ENCODE measurements around the gene UNC5C. TPM values are rescaled to one million over a fixed set of nuclear protein-coding genes. Genes with fewer than 3 reads are reported as not detected.

Gene UNC5C
- total and polyA plus RNA-seq, 2 experiments from 2014 or later = 3.5 to 16.0 TPM

DNA sequence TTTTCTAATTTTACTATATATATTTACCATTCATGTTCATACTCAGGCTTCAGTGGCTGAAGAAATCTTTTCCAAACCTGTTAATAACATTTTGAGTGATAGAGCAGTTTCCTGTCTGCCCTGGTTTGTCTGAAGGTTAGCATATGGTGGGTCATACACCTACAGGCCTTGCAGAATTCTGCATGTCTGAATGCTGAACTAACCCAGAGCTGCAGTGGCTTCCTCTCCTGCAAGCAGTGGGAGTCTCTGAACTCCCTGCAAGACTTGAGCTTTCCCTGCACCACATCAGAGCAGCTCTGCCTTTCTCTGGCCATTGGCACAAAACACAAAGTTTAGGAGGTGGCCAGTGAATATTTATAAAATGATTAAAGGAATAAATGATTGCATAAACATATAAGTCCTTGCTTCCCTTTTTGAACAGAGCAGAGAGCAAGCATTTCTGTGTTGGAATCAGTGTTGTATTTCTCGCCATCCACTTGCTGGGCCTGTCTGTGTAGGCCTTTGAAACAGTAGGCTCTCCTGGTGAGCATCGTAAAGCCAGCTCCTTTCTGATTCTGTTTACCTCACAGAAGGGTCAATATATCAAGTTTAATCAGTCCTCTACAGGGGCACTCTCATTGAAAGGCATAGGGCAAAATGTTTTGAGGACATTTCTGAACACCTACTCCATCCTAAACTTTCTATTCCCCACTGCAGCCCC, 15.0 kb upstream of the UNC5C start:
- Histone ChIP-seq H3K79me2 (no peaks in the 10 kb centered on the region), H2AFZ (no peak overlapping the region), H3K36me3 (replicated peaks; ENCODE audit: insufficient read depth, low read depth) (no peaks in the 10 kb centered on the region), H3K4me3 (no peak overlapping the region), H3K4me2 (no peak overlapping the region), H3K9me3 (ENCODE audit: low read depth) (no peaks in the 10 kb centered on the region), H3K4me1 (ENCODE audit: insufficient read depth) (no peaks in the 10 kb centered on the region), H3K27me3 (no peaks in the 10 kb centered on the region), H3K9me2 (replicated peaks; ENCODE audit: insufficient read depth) (no peaks in the 10 kb centered on the region), H3K27ac (no peak overlapping the region), H4K20me1 (ENCODE audit: insufficient read depth, poor library complexity, severe bottlenecking) (no peaks in the 10 kb centered on the region)
- no peak for TF ChIP-seq EZH2phosphoT487 (IDR thresholded peaks at IDR 0.05; ENCODE audit: low read depth, severe bottlenecking, unreplicated experiment)
- TF ChIP-seq EZH2 (IDR thresholded peaks at IDR 0.05; ENCODE audit: borderline replicate concordance) = no peak
- TF ChIP-seq, protein P1, sequence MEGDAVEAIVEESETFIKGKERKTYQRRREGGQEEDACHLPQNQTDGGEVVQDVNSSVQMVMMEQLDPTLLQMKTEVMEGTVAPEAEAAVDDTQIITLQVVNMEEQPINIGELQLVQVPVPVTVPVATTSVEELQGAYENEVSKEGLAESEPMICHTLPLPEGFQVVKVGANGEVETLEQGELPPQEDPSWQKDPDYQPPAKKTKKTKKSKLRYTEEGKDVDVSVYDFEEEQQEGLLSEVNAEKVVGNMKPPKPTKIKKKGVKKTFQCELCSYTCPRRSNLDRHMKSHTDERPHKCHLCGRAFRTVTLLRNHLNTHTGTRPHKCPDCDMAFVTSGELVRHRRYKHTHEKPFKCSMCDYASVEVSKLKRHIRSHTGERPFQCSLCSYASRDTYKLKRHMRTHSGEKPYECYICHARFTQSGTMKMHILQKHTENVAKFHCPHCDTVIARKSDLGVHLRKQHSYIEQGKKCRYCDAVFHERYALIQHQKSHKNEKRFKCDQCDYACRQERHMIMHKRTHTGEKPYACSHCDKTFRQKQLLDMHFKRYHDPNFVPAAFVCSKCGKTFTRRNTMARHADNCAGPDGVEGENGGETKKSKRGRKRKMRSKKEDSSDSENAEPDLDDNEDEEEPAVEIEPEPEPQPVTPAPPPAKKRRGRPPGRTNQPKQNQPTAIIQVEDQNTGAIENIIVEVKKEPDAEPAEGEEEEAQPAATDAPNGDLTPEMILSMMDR (IDR thresholded peaks at IDR 0.05; ENCODE audit: poor library complexity) = no peak
- no peak for DNase-seq (ENCODE audit: low spot score)
- 86% methylated on average over 2 of the region's 2 CpGs for WGBS (ENCODE audit: low lambda C conversion rate, missing lambda C conversion rate)

DNA sequence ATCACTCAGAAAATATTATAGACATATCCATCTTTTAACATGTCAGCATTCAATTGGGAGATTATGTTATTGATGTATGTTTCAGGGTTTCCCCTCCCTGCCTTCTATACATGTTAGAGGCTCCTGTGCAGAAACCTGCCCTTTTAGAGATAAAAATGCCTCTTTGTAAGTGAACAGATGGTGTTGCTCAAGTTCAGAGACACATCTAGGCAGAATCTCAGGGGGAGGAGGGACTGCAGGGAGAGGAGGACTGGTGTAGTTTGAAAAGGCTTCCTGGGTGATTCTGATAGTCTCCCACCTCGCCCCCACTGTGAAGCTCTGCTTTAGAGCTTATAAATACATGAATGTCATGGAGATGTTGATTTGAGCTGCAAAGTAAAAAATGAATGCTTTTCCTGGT, 12.0 kb upstream of the UNC5C start:
- H4K20me1 ChIP-seq (ENCODE audit: insufficient read depth, poor library complexity, severe bottlenecking) = no peaks in the 10 kb centered on the region
- H3K4me2 ChIP-seq = no peak overlapping the region
- 81% methylated on average over 1 of the region's 1 CpG for WGBS (ENCODE audit: low lambda C conversion rate, missing lambda C conversion rate)
- no peaks in the 10 kb centered on the region for H3K36me3 ChIP-seq (replicated peaks; ENCODE audit: insufficient read depth, low read depth)
- no peaks in the 10 kb centered on the region for H3K9me2 ChIP-seq (replicated peaks; ENCODE audit: insufficient read depth)
- no peak overlapping the region for H3K27ac ChIP-seq
- H3K27me3 ChIP-seq = no peaks in the 10 kb centered on the region
- no peak overlapping the region for H2AFZ ChIP-seq
- no peaks in the 10 kb centered on the region for H3K4me1 ChIP-seq (ENCODE audit: insufficient read depth)
- TF ChIP-seq, protein P1 (IDR thresholded peaks at IDR 0.05; ENCODE audit: poor library complexity) = no peak
- TF ChIP-seq EZH2phosphoT487 (IDR thresholded peaks at IDR 0.05; ENCODE audit: low read depth, severe bottlenecking, unreplicated experiment) (no peak), EZH2 (IDR thresholded peaks at IDR 0.05; ENCODE audit: borderline replicate concordance) (no peak)
- no peak for DNase-seq (ENCODE audit: low spot score)
- no peak overlapping the region for H3K4me3 ChIP-seq
- H3K79me2 ChIP-seq = no peaks in the 10 kb centered on the region
- H3K9me3 ChIP-seq (ENCODE audit: low read depth) = no peaks in the 10 kb centered on the region

DNA sequence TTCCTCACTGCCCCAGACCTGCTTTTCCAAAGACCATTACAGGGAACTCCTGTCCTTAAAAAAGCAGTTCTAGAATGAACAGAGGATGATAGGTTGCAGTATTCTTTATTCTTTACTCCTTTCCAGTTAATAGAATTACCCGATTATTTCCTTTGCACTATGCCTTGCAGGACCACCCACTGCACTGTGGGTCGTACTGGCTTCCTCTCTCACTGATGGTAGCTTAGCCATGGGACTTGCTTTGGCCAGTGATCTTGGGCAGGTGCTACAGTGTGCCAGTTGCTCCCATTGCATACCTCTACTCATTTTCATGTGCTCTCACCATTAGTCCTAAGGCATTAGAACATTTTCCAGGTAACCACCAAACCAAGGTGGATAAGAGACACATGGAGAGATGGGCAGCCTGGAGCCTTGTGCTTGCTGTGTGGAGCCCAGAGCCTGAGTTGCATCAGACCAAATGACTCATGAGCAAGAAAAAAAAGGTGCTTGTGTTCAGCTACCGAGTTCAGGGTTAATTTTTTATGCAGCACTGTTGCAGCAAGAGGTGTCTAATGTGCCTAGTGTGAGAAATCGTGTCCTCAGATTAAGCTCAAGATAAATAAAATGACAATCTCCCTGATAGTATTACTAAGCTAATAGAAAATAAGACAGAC, 7.6 kb upstream of the UNC5C start:
- Histone ChIP-seq H4K20me1 (ENCODE audit: insufficient read depth, poor library complexity, severe bottlenecking) (no peaks in the 10 kb centered on the region), H3K9me3 (ENCODE audit: low read depth) (no peaks in the 10 kb centered on the region), H3K36me3 (replicated peaks; ENCODE audit: insufficient read depth, low read depth) (no peaks in the 10 kb centered on the region), H3K4me2 (no peak overlapping the region), H3K9me2 (replicated peaks; ENCODE audit: insufficient read depth) (no peaks in the 10 kb centered on the region), H3K27ac (no peak overlapping the region), H3K79me2 (peaks cover 2% of the 10 kb centered on the region), H3K4me1 (ENCODE audit: insufficient read depth) (no peaks in the 10 kb centered on the region), H3K4me3 (no peak overlapping the region), H2AFZ (no peak overlapping the region), H3K27me3 (peaks cover 14% of the 10 kb centered on the region)
- no peak for DNase-seq (ENCODE audit: low spot score)
- TF ChIP-seq EZH2phosphoT487 (IDR thresholded peaks at IDR 0.05; ENCODE audit: low read depth, severe bottlenecking, unreplicated experiment) = no peak
- 62% methylated on average over 4 of the region's 4 CpGs for WGBS (ENCODE audit: low lambda C conversion rate, missing lambda C conversion rate)

DNA sequence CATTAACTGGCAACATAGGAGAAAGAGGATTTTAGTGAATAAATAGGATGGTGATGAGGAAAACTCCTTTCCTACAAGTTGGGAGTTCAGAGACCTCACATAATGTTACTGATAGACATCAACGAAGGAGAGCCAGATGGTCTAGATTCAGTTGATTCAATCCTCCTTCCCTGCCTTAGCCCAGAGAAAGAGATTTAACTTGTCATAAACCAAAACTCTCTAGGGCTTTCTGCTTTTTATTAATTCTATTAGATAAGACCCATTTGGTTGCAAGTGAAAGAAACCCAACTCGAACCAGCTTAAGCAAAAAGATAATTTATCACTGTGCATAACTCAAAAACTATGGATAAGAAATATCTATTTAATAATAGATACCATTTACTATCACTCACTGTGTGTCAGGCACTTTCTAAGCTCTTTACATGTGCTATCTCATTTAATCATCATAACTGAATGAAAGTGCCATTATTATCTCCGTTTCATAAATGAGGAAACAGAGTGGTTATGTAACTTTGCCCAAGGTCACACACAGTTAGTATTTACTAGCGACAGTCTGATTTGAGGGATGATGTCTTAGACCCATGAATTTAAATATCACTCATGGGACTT, 4.3 kb upstream of the UNC5C start:
- Histone ChIP-seq H3K27ac (no peak overlapping the region), H3K9me2 (replicated peaks; ENCODE audit: insufficient read depth) (no peaks in the 10 kb centered on the region), H3K9me3 (ENCODE audit: low read depth) (no peaks in the 10 kb centered on the region), H3K4me3 (no peak overlapping the region), H3K36me3 (replicated peaks; ENCODE audit: insufficient read depth, low read depth) (no peaks in the 10 kb centered on the region), H3K79me2 (peaks cover 15% of the 10 kb centered on the region), H3K27me3 (peaks cover 28% of the 10 kb centered on the region), H3K4me1 (ENCODE audit: insufficient read depth) (no peaks in the 10 kb centered on the region), H4K20me1 (ENCODE audit: insufficient read depth, poor library complexity, severe bottlenecking) (no peaks in the 10 kb centered on the region), H2AFZ (no peak overlapping the region), H3K4me2 (no peak overlapping the region)
- no peak for TF ChIP-seq EZH2 (IDR thresholded peaks at IDR 0.05; ENCODE audit: borderline replicate concordance)
- TF ChIP-seq, protein P1 (IDR thresholded peaks at IDR 0.05; ENCODE audit: poor library complexity) = no peak
- no peak for TF ChIP-seq EZH2phosphoT487 (IDR thresholded peaks at IDR 0.05; ENCODE audit: low read depth, severe bottlenecking, unreplicated experiment)
- no peak for DNase-seq (ENCODE audit: low spot score)
- 57% methylated on average over 4 of the region's 4 CpGs for WGBS (ENCODE audit: low lambda C conversion rate, missing lambda C conversion rate)

All from hepatocyte (in vitro differentiated cells).